OCI-LY3 (cell line): ENCODE measurements around the gene PPIB.

Experiments
- H2AFZ ChIP-seq: fragments of 200-600, 300-600 bp; shearing (Covaris generic); 2 replicates; pipeline ENCODE4 v1.6.0; 2014; ENCODE audit warnings: antibody characterized with exemption, low read depth, low read length
- H3K27ac ChIP-seq: fragments of 200-600, 300-600 bp; sonication (generic); 2 replicates; pipeline ENCODE4 v1.5.1; 2014; ENCODE audit warnings: mild to moderate bottlenecking, low read length, moderate library complexity, mixed read lengths
- H3K27me3 ChIP-seq: fragments of 200-600, 300-600 bp; sonication (generic); 2 replicates; pipeline ENCODE4 v1.6.1; 2014; ENCODE audit warnings: low read depth, low read length, mixed read lengths
- H3K36me3 ChIP-seq: fragments of 200-600, 300-600 bp; sonication (generic); replicated peaks from 2 replicates; pipeline ENCODE3; 2014; ENCODE audit warnings: low read depth, low read length, mixed read lengths
- H3K4me1 ChIP-seq: fragments of 300-600, 200-600 bp; sonication (generic); 2 replicates; pipeline ENCODE4 v1.6.1; 2014; ENCODE audit warnings: low read length, mixed read lengths
- H3K4me2 ChIP-seq: fragments of 200-600, 300-600 bp; sonication (generic); 2 replicates; pipeline ENCODE4 v1.6.1; 2014; ENCODE audit warnings: low read length, mixed read lengths
- H3K4me3 ChIP-seq: fragments of 300-600, 200-600 bp; sonication (generic); 2 replicates; pipeline ENCODE4 v1.5.1; 2014; ENCODE audit warnings: antibody characterized with exemption, mild to moderate bottlenecking, low read length, moderate library complexity
- H3K79me2 ChIP-seq: fragments of 300-600, 200-600 bp; shearing (Covaris generic); 2 replicates; pipeline ENCODE4 v1.6.1; 2014; ENCODE audit warnings: mild to moderate bottlenecking, low read length, mixed read lengths
- H3K9ac ChIP-seq: fragments of 300-600, 200-600 bp; shearing (Covaris generic); 2 replicates; pipeline ENCODE4 v1.6.0; 2014; ENCODE audit warnings: mild to moderate bottlenecking, low read length, moderate library complexity
- H3K9me3 ChIP-seq: fragments of 200-600, 300-600 bp; shearing (Covaris generic); 2 replicates; pipeline ENCODE4 v1.6.1; 2014; ENCODE audit warnings: low read length, mixed read lengths; ENCODE audit not compliant: insufficient read depth
- H4K20me1 ChIP-seq: fragments of 200-600, 300-600 bp; sonication (generic); 2 replicates; pipeline ENCODE4 v1.6.1; 2016; ENCODE audit warnings: low read length, mixed read lengths; ENCODE audit not compliant: insufficient read depth
- EZH2phosphoT487 ChIP-seq: fragments of 200-600 bp; shearing (Covaris generic); IDR thresholded peaks from 2 replicates; pipeline ENCODE4 v1.6.1; 2018; ENCODE audit warnings: antibody characterized with exemption, mixed run types, low read depth
- TF ChIP-seq, protein P1 (sequence below): fragments of 200-600, 300-600 bp; sonication (generic); IDR thresholded peaks from 2 replicates; pipeline ENCODE4 v1.5.1; 2014; ENCODE audit warnings: antibody characterized with exemption, low read length, low read depth

Gene PPIB

DNA sequence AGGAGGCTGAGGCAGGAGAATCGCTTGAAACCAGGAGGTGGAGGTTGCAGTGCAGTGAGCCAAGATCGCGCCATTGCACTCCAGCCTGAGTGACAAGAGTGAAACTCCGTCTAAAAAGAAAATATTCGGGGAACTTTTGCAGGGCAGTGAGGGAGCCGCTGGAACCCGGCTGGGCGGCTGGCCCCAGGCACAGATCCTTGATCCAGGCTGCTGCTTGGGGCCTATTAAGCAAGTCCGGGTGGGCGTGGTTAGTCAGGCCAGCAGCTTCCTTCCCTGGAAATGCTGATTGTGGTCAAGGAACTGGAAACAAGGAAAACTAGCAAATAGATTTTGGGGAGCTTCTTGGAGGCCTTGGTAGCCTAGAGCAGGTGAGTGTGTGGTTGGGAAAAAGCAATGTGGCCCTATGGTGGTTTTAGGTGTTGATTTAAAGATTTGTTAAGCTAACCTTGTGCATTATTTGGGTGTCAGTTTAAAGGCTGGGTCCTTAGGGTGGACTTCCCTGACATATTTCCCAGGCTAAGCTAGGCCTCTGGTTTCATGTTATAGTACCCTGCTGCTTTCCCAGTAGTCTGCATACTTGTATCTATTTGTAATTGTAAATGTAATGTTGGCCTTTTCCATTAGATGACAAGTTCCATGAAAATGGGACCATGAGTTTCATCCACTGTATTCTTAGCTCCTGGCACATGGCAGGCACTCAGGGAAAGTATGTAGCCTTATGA, 29.0 kb downstream of the PPIB start:
- Histone ChIP-seq H3K4me2 (no peak overlapping the region), H3K79me2 (no peaks in the 10 kb centered on the region), H3K4me1 (no peaks in the 10 kb centered on the region), H3K9ac (no peak overlapping the region), H2AFZ (no peak overlapping the region), H4K20me1 (peaks cover 5% of the 10 kb centered on the region; the same call in 1 of the 2 replicates), H3K27me3 (no peaks in the 10 kb centered on the region), H3K27ac (no peak overlapping the region), H3K36me3 (peaks cover 71% of the 10 kb centered on the region), H3K4me3 (no peak overlapping the region), H3K9me3 (no peaks in the 10 kb centered on the region)
- TF ChIP-seq EZH2phosphoT487: no peak
- TF ChIP-seq, protein P1, sequence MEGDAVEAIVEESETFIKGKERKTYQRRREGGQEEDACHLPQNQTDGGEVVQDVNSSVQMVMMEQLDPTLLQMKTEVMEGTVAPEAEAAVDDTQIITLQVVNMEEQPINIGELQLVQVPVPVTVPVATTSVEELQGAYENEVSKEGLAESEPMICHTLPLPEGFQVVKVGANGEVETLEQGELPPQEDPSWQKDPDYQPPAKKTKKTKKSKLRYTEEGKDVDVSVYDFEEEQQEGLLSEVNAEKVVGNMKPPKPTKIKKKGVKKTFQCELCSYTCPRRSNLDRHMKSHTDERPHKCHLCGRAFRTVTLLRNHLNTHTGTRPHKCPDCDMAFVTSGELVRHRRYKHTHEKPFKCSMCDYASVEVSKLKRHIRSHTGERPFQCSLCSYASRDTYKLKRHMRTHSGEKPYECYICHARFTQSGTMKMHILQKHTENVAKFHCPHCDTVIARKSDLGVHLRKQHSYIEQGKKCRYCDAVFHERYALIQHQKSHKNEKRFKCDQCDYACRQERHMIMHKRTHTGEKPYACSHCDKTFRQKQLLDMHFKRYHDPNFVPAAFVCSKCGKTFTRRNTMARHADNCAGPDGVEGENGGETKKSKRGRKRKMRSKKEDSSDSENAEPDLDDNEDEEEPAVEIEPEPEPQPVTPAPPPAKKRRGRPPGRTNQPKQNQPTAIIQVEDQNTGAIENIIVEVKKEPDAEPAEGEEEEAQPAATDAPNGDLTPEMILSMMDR: no peak

DNA sequence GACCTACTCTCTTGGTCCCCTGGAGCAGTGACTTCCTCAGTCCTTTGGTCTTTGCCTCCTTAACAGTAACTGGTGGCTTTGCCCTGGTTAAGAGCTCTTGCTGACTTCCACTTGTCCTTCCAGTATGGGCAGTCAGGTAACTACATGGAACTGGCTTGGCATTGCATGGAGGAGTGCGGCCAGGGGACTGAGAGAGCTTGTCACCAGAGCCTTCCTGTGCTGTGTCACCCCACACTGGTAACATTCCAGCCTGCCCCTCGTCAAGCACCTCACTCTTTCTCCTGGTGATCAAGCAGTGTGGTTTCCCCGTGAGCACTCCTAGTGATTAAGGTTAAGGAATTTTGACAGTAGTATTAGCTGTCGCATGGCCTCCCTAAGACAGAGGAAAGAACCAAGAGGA, 30.6 kb downstream of the PPIB start:
- no peaks in the 10 kb centered on the region; the same call in 1 of the 2 replicates for H4K20me1 ChIP-seq
- H3K27ac ChIP-seq: no peak overlapping the region
- no peaks in the 10 kb centered on the region for H3K27me3 ChIP-seq
- no peak overlapping the region for H3K4me3 ChIP-seq
- TF ChIP-seq EZH2phosphoT487: no peak
- TF ChIP-seq, protein P1: no peak
- H3K36me3 ChIP-seq: peaks cover 73% of the 10 kb centered on the region
- H3K9ac ChIP-seq: no peak overlapping the region
- H3K4me2 ChIP-seq: no peak overlapping the region
- H2AFZ ChIP-seq: no peak overlapping the region
- no peaks in the 10 kb centered on the region for H3K9me3 ChIP-seq
- no peaks in the 10 kb centered on the region for H3K4me1 ChIP-seq
- H3K79me2 ChIP-seq: no peaks in the 10 kb centered on the region

DNA sequence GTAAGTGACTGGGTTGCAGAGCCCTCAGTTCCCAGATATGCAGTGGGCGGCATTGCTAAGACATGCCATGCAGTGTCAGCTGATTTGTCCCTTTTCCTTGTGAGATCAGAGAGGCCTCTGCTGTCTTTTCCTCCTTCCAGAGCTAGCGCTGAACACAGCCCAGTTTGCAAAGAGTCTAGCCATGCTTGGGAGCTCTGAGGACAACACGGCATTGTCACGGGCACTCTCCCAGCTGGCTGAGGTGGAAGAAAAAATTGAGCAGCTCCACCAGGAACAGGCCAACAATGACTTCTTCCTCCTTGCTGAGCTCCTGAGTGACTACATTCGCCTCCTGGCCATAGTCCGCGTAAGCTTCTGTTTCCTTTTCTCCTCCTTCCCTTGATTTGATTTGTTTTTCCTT, 31.3 kb downstream of the PPIB start:
- H3K9me3 ChIP-seq: no peaks in the 10 kb centered on the region
- no peaks in the 10 kb centered on the region for H3K79me2 ChIP-seq
- no peak overlapping the region for H3K4me2 ChIP-seq
- no peaks in the 10 kb centered on the region for H3K4me1 ChIP-seq
- no peak overlapping the region for H3K9ac ChIP-seq
- TF ChIP-seq EZH2phosphoT487: no peak
- TF ChIP-seq, protein P1: no peak
- no peak overlapping the region for H2AFZ ChIP-seq
- H3K27me3 ChIP-seq: no peaks in the 10 kb centered on the region
- no peak overlapping the region for H3K4me3 ChIP-seq
- H4K20me1 ChIP-seq: no peaks in the 10 kb centered on the region; the same call in 1 of the 2 replicates
- H3K27ac ChIP-seq: no peak overlapping the region
- H3K36me3 ChIP-seq: peaks cover 70% of the 10 kb centered on the region

DNA sequence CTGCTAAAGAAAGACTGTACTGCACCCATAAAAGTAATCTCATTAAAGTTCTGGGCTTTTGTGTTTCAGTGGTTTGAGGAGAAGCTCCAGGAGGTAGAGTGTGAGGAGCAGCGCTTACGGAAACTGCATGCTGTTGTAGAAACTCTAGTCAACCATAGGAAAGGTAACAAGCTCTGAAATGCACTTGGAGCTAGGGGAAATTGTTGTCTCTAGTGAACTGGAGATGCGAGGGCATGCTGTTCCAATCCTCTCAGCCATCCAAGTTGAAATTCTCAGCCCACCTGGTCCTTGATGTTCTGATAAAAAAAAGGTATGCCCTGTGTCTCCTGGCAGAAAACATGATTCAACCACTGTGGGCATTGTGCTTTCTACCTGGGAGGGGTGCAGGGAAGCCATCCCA, 32.7 kb downstream of the PPIB start:
- TF ChIP-seq, protein P1: no peak
- no peak for TF ChIP-seq EZH2phosphoT487
- peaks cover 66% of the 10 kb centered on the region for H3K36me3 ChIP-seq
- no peak overlapping the region for H3K4me2 ChIP-seq
- H3K9ac ChIP-seq: no peak overlapping the region
- no peaks in the 10 kb centered on the region for H3K4me1 ChIP-seq
- H4K20me1 ChIP-seq: no peaks in the 10 kb centered on the region; the same call in 1 of the 2 replicates
- H3K27ac ChIP-seq: no peak overlapping the region
- H2AFZ ChIP-seq: no peak overlapping the region
- no peaks in the 10 kb centered on the region for H3K9me3 ChIP-seq
- no peaks in the 10 kb centered on the region for H3K27me3 ChIP-seq
- H3K79me2 ChIP-seq: no peaks in the 10 kb centered on the region
- H3K4me3 ChIP-seq: no peak overlapping the region
